Stimulated activated CD4-positive, alpha-beta T cell treated with anti-CD3 and anti-CD28 coated beads, Interleukin-15, amount 100 ng/mL, for 48 hours (primary cell): ENCODE measurements around the gene ITIH1.

Experiments
- DNase-seq, 2 donors: peaks; one replicate each; pipeline ENCODE4 v3.0.0-alpha.2; 2020; ENCODE audit warnings: low read depth in 2 of 2

Gene ITIH1

DNA sequence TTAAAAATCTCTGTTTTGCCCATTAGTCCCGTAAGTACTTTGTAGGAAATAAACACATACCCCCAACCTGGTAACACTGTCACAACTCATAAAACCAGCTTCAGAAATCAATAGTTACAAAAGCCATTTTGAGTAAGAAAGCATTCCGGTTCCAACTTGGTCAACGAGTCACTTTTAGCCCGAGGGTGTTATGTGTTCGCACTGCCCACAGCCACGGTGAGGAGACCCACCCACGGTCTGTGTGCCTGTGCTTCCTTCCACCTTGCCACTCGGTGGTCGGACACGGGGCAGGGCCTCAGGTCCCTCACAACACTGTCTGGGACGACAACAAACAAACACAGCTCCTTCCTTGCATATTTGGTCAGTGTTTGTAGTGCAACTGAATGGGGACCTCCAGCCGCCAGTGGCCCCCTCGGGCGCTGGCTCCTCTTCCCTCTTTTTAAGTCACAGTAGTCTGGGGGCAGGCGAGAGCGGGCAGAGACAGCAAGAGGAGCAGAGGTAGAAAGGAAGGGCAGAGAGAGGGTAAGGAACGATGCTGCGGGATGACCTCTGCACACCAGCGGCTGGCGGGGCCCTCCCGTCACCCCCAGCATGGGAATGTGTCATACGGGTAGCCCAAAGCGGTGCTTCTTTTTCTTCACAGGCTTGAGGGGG, 62.6 kb downstream of the ITIH1 start:
- DNase-seq = no peak

GRCh38 chr3:52841211-52841980, 64.0 kb downstream of the ITIH1 start:
- DNase-seq = no peak
